SK-N-SH (cell line): Measurements from ENCODE around the gene STARD8. TPM values are rescaled to one million over a fixed set of nuclear protein-coding genes. Genes with fewer than 3 reads are reported as not detected.

Experiments
- CTCF ChIA-PET: fragments of 300-600, 350-600 bp; formaldehyde crosslinking; extraction: SDS; loops from one replicate; lab custom pipeline; 2021; lab: Yijun Ruan, JAX
- POLR2A ChIA-PET: fragments of 350-600 bp; sonication (Branson Sonifier 250); formaldehyde crosslinking; extraction: SDS; loops from one replicate; lab custom pipeline; 2020; ENCODE audit warnings: antibody characterized with exemption, inconsistent platforms; lab: Yijun Ruan, JAX
- DNase-seq: peaks from one replicate; pipeline ENCODE4 v3.0.0; 2012
- H2AFZ ChIP-seq: fragments of 200-600 bp; sonication (generic); 2 replicates; pipeline ENCODE4 v1.8.1; 2016; ENCODE audit warnings: antibody characterized with exemption, mild to moderate bottlenecking, low read depth
- H3F3A ChIP-seq: fragments of 200-600 bp; sonication (generic); replicated peaks from 2 replicates; pipeline ENCODE3; 2016; ENCODE audit warnings: antibody characterized with exemption, mild to moderate bottlenecking; ENCODE audit not compliant: insufficient read depth
- H3K27ac ChIP-seq, 2 experiments: fragments of 200-500 bp in 1 of 2; fragments of 200-600 bp in 1 of 2; sonication (Bioruptor generic) in 1 of 2; sonication (generic), shearing (Covaris generic) in 1 of 2; 2 replicates each; pipeline versions ENCODE4 v1.5.1 to v1.6.1; 2014 to 2016; ENCODE audit warnings: low read depth in 2 of 2, inconsistent platforms in 1 of 2, low read length in 1 of 2, mild to moderate bottlenecking in 1 of 2, mixed read lengths in 1 of 2
- H3K27me3 ChIP-seq: fragments of 200-600 bp; sonication (generic), shearing (Covaris generic); 2 replicates; pipeline ENCODE4 v1.6.1; 2016; ENCODE audit warnings: mixed run types; ENCODE audit not compliant: insufficient read depth
- H3K36me3 ChIP-seq, 2 experiments: fragments of 200-500 bp in 1 of 2; fragments of 200-600 bp in 1 of 2; sonication (Bioruptor generic) in 1 of 2; sonication (generic) in 1 of 2; replicated peaks in 1 of 2; 2 replicates each; pipeline versions ENCODE3 to v1.5.1; 2014 to 2016; ENCODE audit warnings: low read length in 1 of 2, mild to moderate bottlenecking in 1 of 2; ENCODE audit not compliant: insufficient read depth in 2 of 2, control insufficient read depth in 1 of 2
- H3K4me1 ChIP-seq, 2 experiments: fragments of 200-500 bp in 1 of 2; fragments of 200-600 bp in 1 of 2; sonication (Bioruptor generic) in 1 of 2; sonication (generic), shearing (Covaris generic) in 1 of 2; 2 replicates each; pipeline versions ENCODE4 v1.5.1 to v1.6.1; 2014 to 2016; ENCODE audit warnings: low read depth in 1 of 2, low read length in 1 of 2, mixed run types in 1 of 2; ENCODE audit not compliant: insufficient read depth in 2 of 2, control insufficient read depth in 1 of 2
- H3K4me2 ChIP-seq: fragments of 200-600 bp; sonication (generic), shearing (Covaris generic); 2 replicates; pipeline ENCODE4 v1.6.1; 2017; ENCODE audit warnings: mixed run types
- H3K4me3 ChIP-seq, 2 experiments: fragments of 200-500 bp in 1 of 2; fragments of 200-600 bp in 1 of 2; sonication (Bioruptor generic) in 1 of 2; sonication (generic), shearing (Covaris generic) in 1 of 2; 2 replicates each; pipeline versions ENCODE4 v1.5.1 to v1.8.1; 2014 to 2016; ENCODE audit warnings: low read depth in 2 of 2, inconsistent platforms in 1 of 2, low read length in 1 of 2, mild to moderate bottlenecking in 1 of 2, mixed read lengths in 1 of 2, moderate library complexity in 1 of 2
- H3K79me2 ChIP-seq: fragments of 200-600 bp; sonication (generic); 2 replicates; pipeline ENCODE4 v1.8.1; 2017; ENCODE audit warnings: mild to moderate bottlenecking; ENCODE audit not compliant: insufficient read depth
- H3K9ac ChIP-seq: fragments of 200-600 bp; sonication (generic); 2 replicates; pipeline ENCODE4 v1.6.1; 2017; ENCODE audit warnings: mixed run types
- H3K9me2 ChIP-seq: fragments of 200-600 bp; sonication (generic); 2 replicates; pipeline ENCODE4 v1.6.1; 2017; ENCODE audit warnings: mixed run types
- H3K9me3 ChIP-seq: fragments of 200-600 bp; sonication (generic); 2 replicates; pipeline ENCODE4 v1.6.1; 2017; ENCODE audit warnings: mixed run types, mild to moderate bottlenecking, moderate library complexity
- H4K20me1 ChIP-seq: fragments of 200-600 bp; sonication (generic); 2 replicates; pipeline ENCODE4 v1.6.1; 2017; ENCODE audit warnings: mild to moderate bottlenecking, mixed run types; ENCODE audit not compliant: insufficient read depth
- CHD2 ChIP-seq: fragments of 150-350 bp; IDR thresholded peaks from 2 replicates; pipeline ENCODE4 v1.6.1; 2018; ENCODE audit warnings: low read length; ENCODE audit not compliant: partially characterized antibody
- ELF1 ChIP-seq: IDR thresholded peaks from 2 replicates; pipeline ENCODE4 v1.4.0; 2012
- EP300 ChIP-seq, 2 experiments: IDR thresholded peaks; 2 replicates each; pipeline versions ENCODE4 v1.4.0 to v1.6.1; 2012; ENCODE audit warnings: borderline replicate concordance in 1 of 2, low read depth in 1 of 2, low read length in 1 of 2
- EZH2phosphoT487 ChIP-seq: fragments of 200-600 bp; sonication (generic); IDR thresholded peaks from 2 replicates; pipeline ENCODE4 v1.6.1; 2017; ENCODE audit warnings: low read depth, mixed run types, mild to moderate bottlenecking, antibody characterized with exemption, moderate library complexity, borderline replicate concordance
- FOSL2 ChIP-seq: IDR thresholded peaks from 2 replicates; pipeline ENCODE4 v1.4.0; 2012; ENCODE audit warnings: low read depth, mild to moderate bottlenecking, moderate library complexity, borderline replicate concordance
- FOXM1 ChIP-seq: IDR thresholded peaks from 2 replicates; pipeline ENCODE4 v1.4.0; 2012; ENCODE audit warnings: low read depth, mild to moderate bottlenecking
- GABPA ChIP-seq: IDR thresholded peaks from 2 replicates; pipeline ENCODE4 v1.4.0; 2012; ENCODE audit warnings: low read depth, mild to moderate bottlenecking
- GATA2 ChIP-seq: sonication (generic); formaldehyde crosslinking; IDR thresholded peaks from 2 replicates; pipeline ENCODE4 v1.5.0; 2020; ENCODE audit warnings: mild to moderate bottlenecking, missing genetic modification reagents
- JUND ChIP-seq: IDR thresholded peaks from 2 replicates; pipeline ENCODE4 v1.4.0; 2012
- MEF2A ChIP-seq: IDR thresholded peaks from 2 replicates; pipeline ENCODE4 v1.4.0; 2012; ENCODE audit warnings: low read depth, borderline replicate concordance
- MXI1 ChIP-seq: IDR thresholded peaks from 2 replicates; pipeline ENCODE4 v1.6.1; 2012; ENCODE audit warnings: mild to moderate bottlenecking, low read depth, low read length, improper control_type of control experiment
- NRF1 ChIP-seq: IDR thresholded peaks from 2 replicates; pipeline ENCODE4 v1.6.1; 2012; ENCODE audit warnings: low read depth, mild to moderate bottlenecking, low read length
- POLR2AphosphoS5 ChIP-seq: IDR thresholded peaks from 2 replicates; pipeline ENCODE4 v1.6.1; 2012; ENCODE audit warnings: low read depth, low read length
- RAD21 ChIP-seq: IDR thresholded peaks from 2 replicates; pipeline ENCODE4 v1.6.1; 2012; ENCODE audit warnings: mild to moderate bottlenecking, low read length
- RCOR1 ChIP-seq: fragments of 150-350 bp; IDR thresholded peaks from 2 replicates; pipeline ENCODE4 v1.6.1; 2017; ENCODE audit warnings: antibody characterized with exemption, low read length
- RFX5 ChIP-seq: IDR thresholded peaks from 2 replicates; pipeline ENCODE4 v1.6.1; 2012; ENCODE audit warnings: mild to moderate bottlenecking, improper control_type of control experiment, low read length
- SIN3A ChIP-seq: IDR thresholded peaks from 2 replicates; pipeline ENCODE4 v1.6.1; 2012; ENCODE audit warnings: low read depth, mild to moderate bottlenecking, low read length, moderate library complexity, borderline replicate concordance
- SMC3 ChIP-seq: IDR thresholded peaks from 2 replicates; pipeline ENCODE4 v1.6.1; 2012; ENCODE audit warnings: low read depth, low read length, improper control_type of control experiment
- TAF1 ChIP-seq: IDR thresholded peaks from 2 replicates; pipeline ENCODE4 v1.6.1; 2012; ENCODE audit warnings: low read depth, mild to moderate bottlenecking, low read length, moderate library complexity, borderline replicate concordance
- TCF12 ChIP-seq: IDR thresholded peaks from 2 replicates; pipeline ENCODE4 v1.4.0; 2012
- TEAD4 ChIP-seq: IDR thresholded peaks from 2 replicates; pipeline ENCODE4 v1.4.0; 2012; ENCODE audit warnings: mild to moderate bottlenecking, borderline replicate concordance; ENCODE audit not compliant: insufficient read depth
- WGBS: methylation state at CpG from one replicate; pipeline ENCODE4 v1.1.6; 2017; ENCODE audit warnings: low lambda C conversion rate; 5-methylcytosine and 5-hydroxymethylcytosine counted together
- polyA plus RNA-seq, 3 experiments: library from polyadenylated mRNA; depleted of rRNA; stranded (reverse); fragments of >200 nt; gene quantifications; 2 replicates each; pipeline ENCODE4 v1.2.3, GENCODE V29; 2012
- TF ChIP-seq, protein P1 (sequence below): IDR thresholded peaks from 2 replicates; pipeline ENCODE4 v1.6.1; 2012; ENCODE audit warnings: mild to moderate bottlenecking, low read depth, low read length, moderate library complexity
- TF ChIP-seq, protein P2 (sequence below): IDR thresholded peaks from 2 replicates; pipeline ENCODE4 v1.4.0; 2012; ENCODE audit warnings: low read depth, borderline replicate concordance
- TF ChIP-seq, protein P3 (sequence below): fragments of 150-350 bp; IDR thresholded peaks from 2 replicates; pipeline ENCODE4 v1.6.1; 2016; ENCODE audit warnings: mild to moderate bottlenecking, low read depth, low read length

STARD8 gene
- polyA plus RNA-seq, 1 of the 3 experiments (the other 2 are of a cell fraction) = 2.6 TPM

DNA sequence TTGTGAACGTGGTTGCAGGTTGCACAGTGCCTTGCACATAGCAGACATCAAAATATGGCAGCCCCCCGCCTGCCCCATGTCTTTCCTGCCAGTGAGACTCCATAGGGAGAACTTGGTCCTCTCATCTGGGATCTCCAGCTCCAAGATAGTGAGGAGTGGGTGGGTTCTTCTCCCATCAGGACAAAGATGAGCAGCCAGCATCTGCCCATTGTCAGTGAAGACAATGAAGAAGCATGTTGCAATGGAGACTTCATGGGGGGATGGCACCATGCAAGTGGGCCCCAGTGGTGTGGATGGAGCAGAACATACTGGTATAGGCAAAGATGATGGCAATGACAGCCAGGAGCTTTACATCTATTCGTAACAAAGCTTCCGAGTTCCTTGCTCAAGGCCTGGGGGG lies 80.2 kb downstream of the STARD8 start:
- DNase-seq = no peak
- no peak overlapping the region for H3K4me3 ChIP-seq
- POLR2A ChIA-PET = no interaction called here
- no peaks in the 10 kb centered on the region for H3K36me3 ChIP-seq
- no peak for TF ChIP-seq TEAD4
- no peak for TF ChIP-seq FOSL2
- TF ChIP-seq, protein P1, sequence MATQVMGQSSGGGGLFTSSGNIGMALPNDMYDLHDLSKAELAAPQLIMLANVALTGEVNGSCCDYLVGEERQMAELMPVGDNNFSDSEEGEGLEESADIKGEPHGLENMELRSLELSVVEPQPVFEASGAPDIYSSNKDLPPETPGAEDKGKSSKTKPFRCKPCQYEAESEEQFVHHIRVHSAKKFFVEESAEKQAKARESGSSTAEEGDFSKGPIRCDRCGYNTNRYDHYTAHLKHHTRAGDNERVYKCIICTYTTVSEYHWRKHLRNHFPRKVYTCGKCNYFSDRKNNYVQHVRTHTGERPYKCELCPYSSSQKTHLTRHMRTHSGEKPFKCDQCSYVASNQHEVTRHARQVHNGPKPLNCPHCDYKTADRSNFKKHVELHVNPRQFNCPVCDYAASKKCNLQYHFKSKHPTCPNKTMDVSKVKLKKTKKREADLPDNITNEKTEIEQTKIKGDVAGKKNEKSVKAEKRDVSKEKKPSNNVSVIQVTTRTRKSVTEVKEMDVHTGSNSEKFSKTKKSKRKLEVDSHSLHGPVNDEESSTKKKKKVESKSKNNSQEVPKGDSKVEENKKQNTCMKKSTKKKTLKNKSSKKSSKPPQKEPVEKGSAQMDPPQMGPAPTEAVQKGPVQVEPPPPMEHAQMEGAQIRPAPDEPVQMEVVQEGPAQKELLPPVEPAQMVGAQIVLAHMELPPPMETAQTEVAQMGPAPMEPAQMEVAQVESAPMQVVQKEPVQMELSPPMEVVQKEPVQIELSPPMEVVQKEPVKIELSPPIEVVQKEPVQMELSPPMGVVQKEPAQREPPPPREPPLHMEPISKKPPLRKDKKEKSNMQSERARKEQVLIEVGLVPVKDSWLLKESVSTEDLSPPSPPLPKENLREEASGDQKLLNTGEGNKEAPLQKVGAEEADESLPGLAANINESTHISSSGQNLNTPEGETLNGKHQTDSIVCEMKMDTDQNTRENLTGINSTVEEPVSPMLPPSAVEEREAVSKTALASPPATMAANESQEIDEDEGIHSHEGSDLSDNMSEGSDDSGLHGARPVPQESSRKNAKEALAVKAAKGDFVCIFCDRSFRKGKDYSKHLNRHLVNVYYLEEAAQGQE = no peak
- no peak for TF ChIP-seq JUND
- TF ChIP-seq EZH2phosphoT487 = no peak
- TF ChIP-seq GATA2 (CRISPR knock-in tag) = no peak
- no peak for TF ChIP-seq SIN3A
- TF ChIP-seq, protein P2, sequence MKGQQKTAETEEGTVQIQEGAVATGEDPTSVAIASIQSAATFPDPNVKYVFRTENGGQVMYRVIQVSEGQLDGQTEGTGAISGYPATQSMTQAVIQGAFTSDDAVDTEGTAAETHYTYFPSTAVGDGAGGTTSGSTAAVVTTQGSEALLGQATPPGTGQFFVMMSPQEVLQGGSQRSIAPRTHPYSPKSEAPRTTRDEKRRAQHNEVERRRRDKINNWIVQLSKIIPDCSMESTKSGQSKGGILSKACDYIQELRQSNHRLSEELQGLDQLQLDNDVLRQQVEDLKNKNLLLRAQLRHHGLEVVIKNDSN = no peak
- no peak for TF ChIP-seq RCOR1
- no peak for TF ChIP-seq EP300 (IDR thresholded peaks at IDR 0.05; ENCODE audit: borderline replicate concordance in 1 of 2, low read depth in 1 of 2, low read length in 1 of 2)
- TF ChIP-seq ELF1 = no peak
- no peak for TF ChIP-seq RFX5
- TF ChIP-seq FOXM1 = no peak
- H3K79me2 ChIP-seq = no peaks in the 10 kb centered on the region
- no peak overlapping the region for H3K27ac ChIP-seq
- no peaks in the 10 kb centered on the region for H3K9me3 ChIP-seq
- H2AFZ ChIP-seq = no peak overlapping the region
- 34% methylated on average over 4 of the region's 4 CpGs for WGBS
- CTCF ChIA-PET = interaction anchor here (0.9 kb wide), 1 partner anchor 17 kb away, joined by 3 read pairs; no protein-coding TSS in a partner anchor
- H3F3A ChIP-seq = no peaks in the 10 kb centered on the region
- no peaks in the 10 kb centered on the region for H3K27me3 ChIP-seq
- H3K9ac ChIP-seq = no peak overlapping the region
- no peak overlapping the region for H3K4me2 ChIP-seq
- no peaks in the 10 kb centered on the region for H4K20me1 ChIP-seq
- H3K9me2 ChIP-seq = no peaks in the 10 kb centered on the region
- H3K4me1 ChIP-seq = no peaks in the 10 kb centered on the region; a peak in 1 of 4 replicates

DNA sequence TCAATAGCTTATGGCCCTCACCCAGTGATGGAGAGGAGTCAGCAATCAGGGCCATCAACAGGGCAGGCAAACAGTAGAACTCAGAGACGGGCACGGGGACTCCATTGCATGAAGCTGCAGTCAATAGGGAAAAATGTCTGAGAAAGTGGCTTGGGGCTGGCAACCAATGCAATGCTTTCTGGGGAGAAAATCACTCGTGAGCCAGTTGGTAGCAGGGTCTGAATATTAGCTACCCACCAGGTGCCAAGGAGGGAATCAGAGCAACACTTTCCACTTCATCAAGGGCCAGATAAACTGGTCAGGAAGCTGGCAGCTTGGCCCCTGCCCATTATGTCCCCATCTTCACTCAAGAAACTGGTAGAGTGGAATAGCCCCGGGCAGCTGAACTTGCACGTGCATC lies 80.7 kb downstream of the STARD8 start:
- no peaks in the 10 kb centered on the region for H3K36me3 ChIP-seq
- WGBS = 34% methylated on average over 5 of the region's 5 CpGs
- H3K27me3 ChIP-seq = no peaks in the 10 kb centered on the region
- no peaks in the 10 kb centered on the region for H3K9me3 ChIP-seq
- POLR2A ChIA-PET = no interaction called here
- no peak overlapping the region for H3K27ac ChIP-seq
- no peak overlapping the region for H3K4me2 ChIP-seq
- no peaks in the 10 kb centered on the region; a peak in 1 of 4 replicates for H3K4me1 ChIP-seq
- no peaks in the 10 kb centered on the region for H4K20me1 ChIP-seq
- no peaks in the 10 kb centered on the region for H3F3A ChIP-seq
- no peak overlapping the region for H3K4me3 ChIP-seq
- H2AFZ ChIP-seq = no peak overlapping the region
- no peak overlapping the region for H3K9ac ChIP-seq
- H3K9me2 ChIP-seq = no peaks in the 10 kb centered on the region
- no peaks in the 10 kb centered on the region for H3K79me2 ChIP-seq
- no peak for DNase-seq
- CTCF ChIA-PET = interaction anchor here (0.9 kb wide), 1 partner anchor 18 kb away, joined by 3 read pairs; no protein-coding TSS in a partner anchor
- no peak for TF ChIP-seq MEF2A
- no peak for TF ChIP-seq FOXM1
- no peak for TF ChIP-seq SMC3
- no peak for TF ChIP-seq NRF1
- no peak for TF ChIP-seq GABPA
- no peak for TF ChIP-seq SIN3A
- TF ChIP-seq, protein P3, sequence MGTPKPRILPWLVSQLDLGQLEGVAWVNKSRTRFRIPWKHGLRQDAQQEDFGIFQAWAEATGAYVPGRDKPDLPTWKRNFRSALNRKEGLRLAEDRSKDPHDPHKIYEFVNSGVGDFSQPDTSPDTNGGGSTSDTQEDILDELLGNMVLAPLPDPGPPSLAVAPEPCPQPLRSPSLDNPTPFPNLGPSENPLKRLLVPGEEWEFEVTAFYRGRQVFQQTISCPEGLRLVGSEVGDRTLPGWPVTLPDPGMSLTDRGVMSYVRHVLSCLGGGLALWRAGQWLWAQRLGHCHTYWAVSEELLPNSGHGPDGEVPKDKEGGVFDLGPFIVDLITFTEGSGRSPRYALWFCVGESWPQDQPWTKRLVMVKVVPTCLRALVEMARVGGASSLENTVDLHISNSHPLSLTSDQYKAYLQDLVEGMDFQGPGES = no peak
- no peak for TF ChIP-seq POLR2AphosphoS5
- no peak for TF ChIP-seq TCF12
- TF ChIP-seq TAF1 = no peak
- TF ChIP-seq RAD21 = no peak
- TF ChIP-seq EZH2phosphoT487 = no peak
- no peak for TF ChIP-seq MXI1
- no peak for TF ChIP-seq CHD2
- no peak for TF ChIP-seq JUND
